Keratinocyte (primary cell): ENCODE measurements around the gene ANGPT4. TPM values are rescaled to one million over a fixed set of nuclear protein-coding genes. Genes with fewer than 3 reads are reported as not detected.

ENCODE experiments used
- DNase-seq: peaks from one replicate; pipeline ENCODE4 v3.0.0-alpha.2; 2011; ENCODE audit warnings: low read depth, missing footprints, low spot score
- FAIRE-seq: peaks from 2 replicates; lab custom pipeline; 2011; peaks lifted over from hg19 to GRCh38; lab: Jason Lieb, UNC
- H2AFZ ChIP-seq: 2 replicates; pipeline ENCODE4 v1.6.0; 2012; ENCODE audit warnings: low read length, control low read depth, inconsistent platforms; ENCODE audit not compliant: control insufficient read depth
- H3K27ac ChIP-seq: 2 replicates; pipeline ENCODE4 v1.5.1; 2011; ENCODE audit warnings: low read length; ENCODE audit not compliant: control insufficient read depth, insufficient read depth
- H3K27me3 ChIP-seq: 3 replicates; pipeline ENCODE4 v1.6.0; 2011; ENCODE audit warnings: low read length; ENCODE audit not compliant: control insufficient read depth, insufficient read depth; ENCODE audit errors: extremely low read depth
- H3K36me3 ChIP-seq, 2 experiments: 2 replicates in 1 of 2; 3 replicates in 1 of 2; pipeline ENCODE4 v1.5.1; 2011; ENCODE audit warnings: low read length in 2 of 2, mild to moderate bottlenecking in 1 of 2; ENCODE audit not compliant: control insufficient read depth in 2 of 2, insufficient read depth in 2 of 2; ENCODE audit errors: extremely low read depth in 1 of 2
- H3K4me1 ChIP-seq: 3 replicates; pipeline ENCODE4 v1.5.1; 2011; ENCODE audit warnings: low read length; ENCODE audit not compliant: control insufficient read depth, insufficient read depth; ENCODE audit errors: extremely low read depth
- H3K4me2 ChIP-seq: 3 replicates; pipeline ENCODE4 v1.6.0; 2011; ENCODE audit warnings: low read depth, low read length; ENCODE audit not compliant: control insufficient read depth, insufficient read depth; ENCODE audit errors: extremely low read depth
- H3K4me3 ChIP-seq, 3 experiments: fragments of 200-600 bp in 1 of 3; sonication (generic) in 1 of 3; 2 replicates in 2 of 3; 3 replicates in 1 of 3; pipeline ENCODE4 v1.5.1; 2011 to 2016; ENCODE audit warnings: low read length in 3 of 3, mild to moderate bottlenecking in 3 of 3, control low read depth in 2 of 3, inconsistent platforms in 1 of 3, low read depth in 1 of 3, mixed read lengths in 1 of 3, mixed run types in 1 of 3, moderate library complexity in 1 of 3; ENCODE audit not compliant: control insufficient read depth in 2 of 3, insufficient read depth in 2 of 3; ENCODE audit errors: extremely low read depth in 1 of 3
- H3K79me2 ChIP-seq: 2 replicates; pipeline ENCODE4 v1.6.0; 2012; ENCODE audit warnings: low read length; ENCODE audit not compliant: control insufficient read depth, insufficient read depth
- H3K9ac ChIP-seq: 3 replicates; pipeline ENCODE4 v1.6.0; 2011; ENCODE audit warnings: low read length; ENCODE audit not compliant: control insufficient read depth, insufficient read depth; ENCODE audit errors: extremely low read depth
- H3K9me1 ChIP-seq: 3 replicates; pipeline ENCODE4 v1.6.0; 2011; ENCODE audit warnings: low read length; ENCODE audit not compliant: control insufficient read depth, insufficient read depth; ENCODE audit errors: extremely low read depth
- H3K9me3 ChIP-seq: 2 replicates; pipeline ENCODE4 v1.5.1; 2012; ENCODE audit warnings: low read depth, low read length; ENCODE audit not compliant: control insufficient read depth
- H4K20me1 ChIP-seq: 3 replicates; pipeline ENCODE4 v1.6.0; 2011; ENCODE audit warnings: low read length; ENCODE audit not compliant: control insufficient read depth, insufficient read depth; ENCODE audit errors: extremely low read depth
- CTCF ChIP-seq, 3 experiments: IDR thresholded peaks in 1 of 3; conservative IDR thresholded peaks in 1 of 3; optimal IDR thresholded peaks in 1 of 3; 2 replicates in 2 of 3; 3 replicates in 1 of 3; pipeline versions ENCODE3 to v1.5.1; 2011; ENCODE audit warnings: low read length in 3 of 3, mild to moderate bottlenecking in 3 of 3, moderate library complexity in 2 of 3, control low read depth in 1 of 3, inconsistent platforms in 1 of 3; ENCODE audit not compliant: insufficient read depth in 2 of 3; ENCODE audit errors: extremely low read depth in 1 of 3
- EZH2 ChIP-seq: IDR thresholded peaks from one replicate; pipeline ENCODE4 v1.6.1; 2012; ENCODE audit warnings: inconsistent platforms, mild to moderate bottlenecking, low read length, moderate library complexity
- dilution Hi-C: fragments of 300-500 bp; cut with MboI; formaldehyde crosslinking; loops from one replicate; pipeline ENCODE4 v1.7.0; 2020; ENCODE audit warnings: low sequenced_read_pairs; ENCODE audit not compliant: extremely low pct_ligation_motif_present
- polyA plus RNA-seq, 5 experiments: library from polyadenylated mRNA; depleted of rRNA in 3 of 5; stranded (reverse) in 3 of 5; stranded (forward) in 1 of 5; unstranded in 1 of 5; fragments of >200 nt; gene quantifications; 1 replicate in 1 of 5; 2 replicates in 3 of 5; 3 replicates in 1 of 5; pipeline versions ENCODE4 v1.2.1 to v1.2.3, GENCODE V29; 2011 to 2012; ENCODE audit warnings: missing spikeins in 2 of 5, low read depth in 1 of 5, low replicate concordance in 1 of 5

ANGPT4 gene
- polyA plus RNA-seq, 1 donor (not counting 4 experiments of a cell fraction or from before 2014, with no cell fraction given), result not detected

GRCh38 chr20:865440-865839, 50.7 kb downstream of the ANGPT4 start:
- Histone ChIP-seq H3K9ac (no peak overlapping the region), H3K9me3 (no peaks in the 10 kb centered on the region), H4K20me1 (no peaks in the 10 kb centered on the region), H3K27me3 (no peaks in the 10 kb centered on the region), H3K4me3 (no peak overlapping the region), H2AFZ (no peak overlapping the region), H3K36me3 (no peaks in the 10 kb centered on the region), H3K4me1 (peaks cover 10% of the 10 kb centered on the region), H3K27ac (no peak overlapping the region), H3K79me2 (no peaks in the 10 kb centered on the region), H3K4me2 (no peak overlapping the region), H3K9me1 (no peaks in the 10 kb centered on the region)
- DNase-seq, result no peak
- dilution Hi-C loops, result no loop called here
- no peak for FAIRE-seq
- TF ChIP-seq EZH2 (no peak), CTCF (optimal IDR thresholded peaks at IDR 0.05 in 1 of 3, IDR thresholded peaks at IDR 0.05 in 1 of 3, conservative IDR thresholded peaks at IDR 0.05 in 1 of 3; ENCODE audit: extremely low read depth in 1 of 3, insufficient read depth in 2 of 3, low read length in 3 of 3) (no peak)

GRCh38 chr20:860891-861290, 55.2 kb downstream of the ANGPT4 start:
- Histone ChIP-seq H3K79me2 (no peaks in the 10 kb centered on the region), H3K9me1 (no peaks in the 10 kb centered on the region), H3K4me2 (peak overlapping the region; percentile 68), H3K4me3 (no peak overlapping the region), H3K27me3 (no peaks in the 10 kb centered on the region), H3K9me3 (no peaks in the 10 kb centered on the region), H3K9ac (no peak overlapping the region), H3K27ac (peak overlapping the region; percentile 47), H2AFZ (no peak overlapping the region), H3K36me3 (no peaks in the 10 kb centered on the region), H4K20me1 (no peaks in the 10 kb centered on the region), H3K4me1 (peaks cover 51% of the 10 kb centered on the region)
- TF ChIP-seq EZH2 (no peak), CTCF (optimal IDR thresholded peaks at IDR 0.05 in 1 of 3, IDR thresholded peaks at IDR 0.05 in 1 of 3, conservative IDR thresholded peaks at IDR 0.05 in 1 of 3; ENCODE audit: extremely low read depth in 1 of 3, insufficient read depth in 2 of 3, low read length in 3 of 3) (no peak)
- dilution Hi-C loops, result no loop called here
- FAIRE-seq (peak; percentile 98), DNase-seq (no peak)
